GM12864 (cell line): ENCODE results near the gene SLC16A9.
A peak's percentile ranks its signal among the peaks of the same experiment; 100 is the strongest.

Source experiments
- DNase-seq: peaks from one replicate; pipeline ENCODE4 v3.0.0-alpha.2; 2011; ENCODE audit warnings: low read depth
- H3K4me3 ChIP-seq: 2 replicates; pipeline ENCODE4 v1.5.1; 2011; ENCODE audit warnings: mild to moderate bottlenecking, low read depth, low read length, control low read depth
- CTCF ChIP-seq: IDR thresholded peaks from 2 replicates; pipeline ENCODE4 v1.5.1; 2011; ENCODE audit warnings: low read depth, mild to moderate bottlenecking, moderate library complexity, low read length, control low read depth, inconsistent platforms; ENCODE audit errors: missing control alignments

Gene SLC16A9

GRCh38 chr10:59628456-59628855 is 81.2 kb downstream of the SLC16A9 start:
- no peak for DNase-seq
- no peak for TF ChIP-seq CTCF
- H3K4me3 ChIP-seq: no peak overlapping the region

GRCh38 chr10:59627366-59628018 is 82.2 kb downstream of the SLC16A9 start:
- no peak overlapping the region for H3K4me3 ChIP-seq
- DNase-seq: no peak
- TF ChIP-seq CTCF: no peak

GRCh38 chr10:59626523-59626869 is 83.2 kb downstream of the SLC16A9 start:
- TF ChIP-seq CTCF: no peak
- H3K4me3 ChIP-seq: no peak overlapping the region
- no peak for DNase-seq

GRCh38 chr10:59625721-59626522 is 83.7 kb downstream of the SLC16A9 start:
- peak; percentile 69 for TF ChIP-seq CTCF
- no peak overlapping the region for H3K4me3 ChIP-seq
- DNase-seq: peak; percentile 30

GRCh38 chr10:59624951-59625350 is 84.7 kb downstream of the SLC16A9 start:
- TF ChIP-seq CTCF: no peak
- DNase-seq: no peak
- H3K4me3 ChIP-seq: no peak overlapping the region

- DNase-seq: no peak
- no peak for TF ChIP-seq CTCF
- H3K4me3 ChIP-seq: no peak overlapping the region
Measured at GRCh38 chr10:59624136-59624535, 85.5 kb downstream of the SLC16A9 start.
